Hepatocyte (in vitro differentiated cells): ENCODE measurements around the gene MPHOSPH10. TPM values are rescaled to one million over a fixed set of nuclear protein-coding genes. Genes with fewer than 3 reads are reported as not detected.
"Not testable (repeated sequence)": the region's sequence is repeated elsewhere in the genome, so short reads cannot be mapped to it uniquely, and the experiment has no call there.

Source experiments
- DNase-seq: peaks from one replicate; pipeline ENCODE4 v3.0.0-alpha.2; 2016; ENCODE audit warnings: low spot score
- H2AFZ ChIP-seq: fragments of 200-600 bp; sonication (generic); 2 replicates; pipeline ENCODE4 v1.6.0; 2016; ENCODE audit warnings: antibody characterized with exemption, mild to moderate bottlenecking
- H3K27ac ChIP-seq: fragments of 200-600 bp; sonication (generic); 2 replicates; pipeline ENCODE4 v1.5.1; 2016; ENCODE audit warnings: mild to moderate bottlenecking
- H3K27me3 ChIP-seq: fragments of 200-600 bp; sonication (generic); 2 replicates; pipeline ENCODE4 v1.6.1; 2016
- H3K36me3 ChIP-seq: fragments of 200-600 bp; sonication (generic); replicated peaks from 2 replicates; pipeline ENCODE4 v1.5.1; 2016; ENCODE audit warnings: low read depth; ENCODE audit not compliant: insufficient read depth
- H3K4me1 ChIP-seq: fragments of 200-600 bp; sonication (generic); 2 replicates; pipeline ENCODE4 v1.5.1; 2016; ENCODE audit warnings: mild to moderate bottlenecking, moderate library complexity; ENCODE audit not compliant: insufficient read depth
- H3K4me2 ChIP-seq: fragments of 200-600 bp; sonication (generic); 2 replicates; pipeline ENCODE4 v1.6.0; 2016
- H3K4me3 ChIP-seq: fragments of 200-600 bp; sonication (generic); 2 replicates; pipeline ENCODE4 v1.5.1; 2016; ENCODE audit warnings: mild to moderate bottlenecking
- H3K79me2 ChIP-seq: fragments of 200-600 bp; sonication (generic); 2 replicates; pipeline ENCODE4 v1.6.0; 2017; ENCODE audit warnings: mild to moderate bottlenecking
- H3K9me2 ChIP-seq: fragments of 200-600 bp; sonication (generic); replicated peaks from 2 replicates; pipeline ENCODE4 v1.6.0; 2017; ENCODE audit warnings: mild to moderate bottlenecking; ENCODE audit not compliant: insufficient read depth
- H3K9me3 ChIP-seq: fragments of 200-600 bp; sonication (generic); 2 replicates; pipeline ENCODE4 v1.5.1; 2016; ENCODE audit warnings: low read depth, mild to moderate bottlenecking
- H4K20me1 ChIP-seq: fragments of 200-600 bp; sonication (generic); 2 replicates; pipeline ENCODE4 v1.6.0; 2016; ENCODE audit warnings: mild to moderate bottlenecking; ENCODE audit not compliant: insufficient read depth, poor library complexity, severe bottlenecking
- EZH2 ChIP-seq: fragments of 200-600 bp; sonication (generic); IDR thresholded peaks from 2 replicates; pipeline ENCODE4 v1.6.1; 2016; ENCODE audit warnings: antibody characterized with exemption, mild to moderate bottlenecking, borderline replicate concordance
- EZH2phosphoT487 ChIP-seq: fragments of 200-600 bp; sonication (generic); IDR thresholded peaks from one replicate; pipeline ENCODE4 v1.6.1; 2018; ENCODE audit warnings: antibody characterized with exemption, mild to moderate bottlenecking, low read depth, moderate library complexity; ENCODE audit not compliant: unreplicated experiment, severe bottlenecking
- WGBS: methylation state at CpG from one replicate; pipeline ENCODE4 v1.1.6; 2016; ENCODE audit warnings: low lambda C conversion rate; ENCODE audit errors: missing lambda C conversion rate; 5-methylcytosine and 5-hydroxymethylcytosine counted together
- polyA plus RNA-seq: library from polyadenylated mRNA; unstranded; fragments of >200 nt; fragmentation: Nextera tagmentation; extraction: Ambion mirVana; gene quantifications from 2 replicates; pipeline ENCODE4 v1.2.1, GENCODE V29; 2016
- total RNA-seq: library from RNA; depleted of rRNA; stranded (reverse); fragments of >200 nt; gene quantifications from 2 replicates; pipeline ENCODE4 v1.2.3, GENCODE V29; 2014
- TF ChIP-seq, protein P1 (sequence below): fragments of 200-600 bp; sonication (generic); IDR thresholded peaks from 2 replicates; pipeline ENCODE4 v1.5.1; 2016; ENCODE audit warnings: antibody characterized with exemption, mild to moderate bottlenecking; ENCODE audit not compliant: poor library complexity

MPHOSPH10 gene
- total and polyA plus RNA-seq, 2 experiments from 2014 or later = 17.0 to 18.8 TPM

DNA sequence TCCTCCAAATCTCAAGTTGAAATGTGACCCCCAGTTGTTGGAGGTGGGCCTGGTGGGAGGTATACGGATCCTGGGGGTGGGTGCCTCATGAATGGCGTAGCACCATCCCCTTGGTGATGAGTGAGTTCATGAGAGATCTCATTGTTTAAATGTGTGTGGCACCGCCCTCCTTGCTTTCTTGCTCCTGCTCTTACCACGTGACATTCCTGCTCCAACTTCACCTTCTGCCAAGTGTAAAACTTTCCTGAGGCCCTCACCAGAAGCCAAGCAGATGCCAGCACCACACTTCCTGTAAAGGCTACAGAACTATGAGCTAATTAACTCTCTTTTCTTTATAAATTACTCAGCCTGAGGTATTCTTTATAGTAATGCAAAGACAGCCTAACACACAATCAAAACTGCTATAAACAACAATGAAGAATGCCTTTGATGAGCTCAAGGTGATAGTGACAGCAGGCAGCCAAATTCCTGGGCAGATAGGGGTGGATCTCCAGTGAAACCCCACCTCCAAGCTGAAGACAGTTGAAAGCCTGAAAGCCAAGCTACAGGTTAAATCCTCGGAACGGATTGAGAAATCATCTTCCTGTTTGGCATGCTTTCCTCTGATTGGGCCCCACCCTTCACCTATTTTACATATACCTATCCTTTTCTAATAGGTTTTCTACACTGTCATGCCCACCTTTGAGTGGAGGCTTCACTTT lies 27.3 kb upstream of the MPHOSPH10 start:
- Histone ChIP-seq H3K9me2 (no peaks in the 10 kb centered on the region), H3K79me2 (no peaks in the 10 kb centered on the region), H2AFZ (no peak overlapping the region), H3K9me3 (no peaks in the 10 kb centered on the region), H3K27me3 (no peaks in the 10 kb centered on the region), H3K4me3 (no peak overlapping the region), H3K4me2 (no peak overlapping the region), H3K27ac (no peak overlapping the region), H4K20me1 (no peaks in the 10 kb centered on the region), H3K4me1 (no peaks in the 10 kb centered on the region), H3K36me3 (no peaks in the 10 kb centered on the region)
- TF ChIP-seq EZH2 (no peak), EZH2phosphoT487 (no peak)
- TF ChIP-seq, protein P1, sequence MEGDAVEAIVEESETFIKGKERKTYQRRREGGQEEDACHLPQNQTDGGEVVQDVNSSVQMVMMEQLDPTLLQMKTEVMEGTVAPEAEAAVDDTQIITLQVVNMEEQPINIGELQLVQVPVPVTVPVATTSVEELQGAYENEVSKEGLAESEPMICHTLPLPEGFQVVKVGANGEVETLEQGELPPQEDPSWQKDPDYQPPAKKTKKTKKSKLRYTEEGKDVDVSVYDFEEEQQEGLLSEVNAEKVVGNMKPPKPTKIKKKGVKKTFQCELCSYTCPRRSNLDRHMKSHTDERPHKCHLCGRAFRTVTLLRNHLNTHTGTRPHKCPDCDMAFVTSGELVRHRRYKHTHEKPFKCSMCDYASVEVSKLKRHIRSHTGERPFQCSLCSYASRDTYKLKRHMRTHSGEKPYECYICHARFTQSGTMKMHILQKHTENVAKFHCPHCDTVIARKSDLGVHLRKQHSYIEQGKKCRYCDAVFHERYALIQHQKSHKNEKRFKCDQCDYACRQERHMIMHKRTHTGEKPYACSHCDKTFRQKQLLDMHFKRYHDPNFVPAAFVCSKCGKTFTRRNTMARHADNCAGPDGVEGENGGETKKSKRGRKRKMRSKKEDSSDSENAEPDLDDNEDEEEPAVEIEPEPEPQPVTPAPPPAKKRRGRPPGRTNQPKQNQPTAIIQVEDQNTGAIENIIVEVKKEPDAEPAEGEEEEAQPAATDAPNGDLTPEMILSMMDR = no peak
- no peak for DNase-seq
- 53% methylated on average over 6 of the region's 6 CpGs for WGBS

DNA sequence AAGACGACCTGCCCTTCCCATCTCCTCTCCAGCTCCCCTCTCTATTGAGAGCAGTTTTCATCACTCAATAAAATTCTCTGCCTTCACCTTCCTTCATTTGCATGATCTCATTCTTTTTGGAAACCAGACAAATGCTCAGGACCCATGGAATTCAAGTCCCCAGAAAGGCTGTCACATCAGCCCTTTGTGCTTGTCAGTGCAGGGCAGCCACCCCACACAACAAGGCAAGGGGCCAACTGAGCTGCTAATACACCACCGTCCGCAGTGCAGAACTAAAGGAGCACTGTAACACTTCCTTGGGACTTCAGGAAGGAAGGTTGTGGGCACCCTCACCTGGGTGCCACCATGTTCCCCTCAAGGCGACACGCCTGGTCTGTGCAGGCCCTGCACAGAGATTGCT lies 26.6 kb upstream of the MPHOSPH10 start:
- Histone ChIP-seq H4K20me1 (no peaks in the 10 kb centered on the region), H3K36me3 (no peaks in the 10 kb centered on the region), H3K27me3 (no peaks in the 10 kb centered on the region), H3K9me2 (no peaks in the 10 kb centered on the region), H2AFZ (no peak overlapping the region), H3K9me3 (no peaks in the 10 kb centered on the region), H3K4me3 (no peak overlapping the region), H3K4me1 (no peaks in the 10 kb centered on the region), H3K4me2 (no peak overlapping the region), H3K27ac (no peak overlapping the region), H3K79me2 (no peaks in the 10 kb centered on the region)
- 95% methylated on average over 5 of the region's 5 CpGs for WGBS
- no peak for TF ChIP-seq EZH2phosphoT487
- TF ChIP-seq, protein P1 = no peak
- no peak for TF ChIP-seq EZH2
- no peak for DNase-seq

DNA sequence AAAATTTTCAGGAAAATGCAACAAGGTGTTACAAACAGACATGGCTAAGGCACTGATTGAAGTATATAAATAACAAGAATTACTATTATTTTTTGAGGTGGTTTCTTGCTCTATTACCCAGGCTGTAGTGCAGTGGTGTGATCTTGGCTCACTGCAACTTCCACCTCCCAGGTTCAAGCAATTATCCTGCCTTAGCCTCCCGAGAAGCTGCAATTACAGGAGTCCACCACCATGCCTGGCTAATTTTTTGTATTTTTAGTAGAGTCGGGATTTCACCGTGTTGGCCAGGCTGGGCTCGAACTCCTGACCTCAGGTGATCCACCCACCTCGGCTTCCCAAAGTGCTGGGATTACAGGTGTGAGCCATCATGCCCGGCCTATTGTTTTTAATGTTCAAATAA lies 24.0 kb upstream of the MPHOSPH10 start:
- not testable (repeated sequence) for DNase-seq, H3K79me2 ChIP-seq, H2AFZ ChIP-seq, H3K27ac ChIP-seq, H3K4me2 ChIP-seq, H4K20me1 ChIP-seq, H3K9me2 ChIP-seq, H3K27me3 ChIP-seq, H3K36me3 ChIP-seq, H3K4me3 ChIP-seq, H3K4me1 ChIP-seq, H3K9me3 ChIP-seq
- 90% methylated on average over 6 of the region's 6 CpGs for WGBS

DNA sequence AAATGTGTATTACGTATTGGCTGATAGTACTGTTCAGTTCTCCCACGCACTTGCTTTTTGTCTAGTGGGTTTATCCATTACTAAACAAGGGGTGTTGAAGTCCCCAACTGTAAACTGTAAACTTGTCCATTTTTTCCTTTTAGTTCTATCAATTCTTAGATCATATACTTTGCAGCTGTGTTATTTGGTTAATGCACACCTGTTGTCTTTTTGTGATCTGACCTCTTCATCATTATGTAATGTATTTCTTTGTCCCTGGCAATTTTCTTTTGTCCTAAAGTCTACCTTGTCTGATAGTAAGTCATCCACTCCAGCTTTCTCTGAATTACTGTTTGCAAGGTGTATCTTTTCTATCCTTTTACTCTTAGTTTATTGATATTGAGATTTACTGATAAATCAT lies 22.3 kb upstream of the MPHOSPH10 start:
- Histone ChIP-seq H2AFZ (no peak overlapping the region), H4K20me1 (no peaks in the 10 kb centered on the region), H3K27ac (no peak overlapping the region), H3K4me1 (no peaks in the 10 kb centered on the region), H3K4me2 (no peak overlapping the region), H3K27me3 (no peaks in the 10 kb centered on the region), H3K4me3 (no peak overlapping the region), H3K36me3 (no peaks in the 10 kb centered on the region), H3K9me2 (no peaks in the 10 kb centered on the region), H3K79me2 (no peaks in the 10 kb centered on the region), H3K9me3 (no peaks in the 10 kb centered on the region)
- no peak for DNase-seq
- 93% methylated on average over 2 of the region's 2 CpGs for WGBS
- TF ChIP-seq EZH2 = no peak
- TF ChIP-seq EZH2phosphoT487 = no peak
- TF ChIP-seq, protein P1 = no peak
